Renal cortical epithelial cell (primary cell): Measurements from ENCODE around the gene PLEKHM1. TPM values are rescaled to one million over a fixed set of nuclear protein-coding genes. Genes with fewer than 3 reads are reported as not detected.
"Not testable (repeated sequence)": the region's sequence is repeated elsewhere in the genome, so short reads cannot be mapped to it uniquely, and the experiment has no call there.

Experiments
- DNase-seq: peaks from one replicate; pipeline ENCODE4 v3.0.0-alpha.2; 2011; ENCODE audit warnings: low read depth
- total RNA-seq: library from RNA; depleted of rRNA; stranded (reverse); fragments of >200 nt; gene quantifications from 2 replicates; pipeline ENCODE4 v1.2.3, GENCODE V29; 2014

The PLEKHM1 gene
- total RNA-seq, result 9.4 and 29.3 TPM in 2 replicates

DNA sequence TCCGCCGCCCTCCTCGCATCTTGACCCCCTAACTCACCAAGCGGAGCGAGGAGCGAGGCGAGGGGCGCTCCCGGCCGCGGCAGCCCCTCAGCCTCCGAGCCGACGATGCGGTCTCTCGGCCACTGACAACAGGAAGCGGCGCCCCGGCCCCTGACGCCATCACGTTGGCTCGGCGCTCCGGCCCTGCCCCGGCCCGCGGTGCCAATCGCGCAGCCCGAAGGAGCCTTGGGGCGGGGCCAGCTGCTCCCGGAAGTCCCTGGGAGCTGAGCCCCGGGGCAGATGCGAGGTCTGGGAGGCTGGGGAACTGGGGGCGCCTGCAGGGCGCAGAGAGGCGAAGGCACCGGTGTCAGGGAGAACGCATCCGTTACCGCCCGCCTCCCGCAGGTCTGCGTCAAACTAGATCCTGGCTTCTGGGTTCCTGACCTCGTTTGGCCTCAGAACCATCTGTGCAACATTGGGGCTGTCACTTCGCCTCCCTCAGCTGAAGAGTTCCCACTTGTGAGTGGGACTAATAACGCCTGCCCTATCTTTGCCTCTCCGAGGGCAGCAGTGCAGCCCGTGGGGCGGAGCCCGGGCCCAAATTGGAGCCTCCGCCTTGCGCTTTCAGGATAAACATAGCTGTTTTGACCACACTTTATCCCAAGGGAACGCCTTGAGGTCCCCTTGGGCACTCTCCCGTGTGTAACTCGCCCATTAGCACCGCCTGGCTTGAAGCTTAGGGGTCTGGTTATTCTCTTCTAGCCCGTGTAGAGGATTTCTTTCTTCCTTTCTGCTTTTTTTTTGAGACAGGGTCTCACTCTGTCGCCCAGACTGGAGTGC is at the start of gene PLEKHM1:
TSS of gene PLEKHM1 (minus strand) at position 107 of the 819 bp plus-strand sequence. CDS start 8,237 bp downstream, outside the sequence.
- DNase-seq, result peak; percentile 43

DNA sequence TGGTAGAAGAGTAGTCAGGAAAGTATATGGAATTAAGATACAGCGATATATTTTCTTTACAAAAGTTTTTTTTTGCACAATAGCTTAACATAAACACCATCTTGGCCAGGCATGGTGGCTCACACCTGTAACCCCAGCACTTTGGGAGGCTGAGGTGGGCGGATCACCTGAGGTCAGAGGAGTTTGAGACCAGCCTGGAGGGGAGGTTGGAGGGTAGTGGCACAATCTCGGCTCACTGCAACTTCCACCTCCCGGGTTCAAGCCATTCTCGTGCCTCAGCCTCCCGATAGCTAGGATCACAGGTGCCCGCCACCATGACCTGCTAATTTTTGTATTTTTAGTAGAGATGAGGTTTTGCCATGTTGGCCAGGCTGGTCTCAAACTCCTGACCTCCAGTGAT is 47.6 kb upstream of the PLEKHM1 start:
- DNase-seq, result not testable (repeated sequence)

DNA sequence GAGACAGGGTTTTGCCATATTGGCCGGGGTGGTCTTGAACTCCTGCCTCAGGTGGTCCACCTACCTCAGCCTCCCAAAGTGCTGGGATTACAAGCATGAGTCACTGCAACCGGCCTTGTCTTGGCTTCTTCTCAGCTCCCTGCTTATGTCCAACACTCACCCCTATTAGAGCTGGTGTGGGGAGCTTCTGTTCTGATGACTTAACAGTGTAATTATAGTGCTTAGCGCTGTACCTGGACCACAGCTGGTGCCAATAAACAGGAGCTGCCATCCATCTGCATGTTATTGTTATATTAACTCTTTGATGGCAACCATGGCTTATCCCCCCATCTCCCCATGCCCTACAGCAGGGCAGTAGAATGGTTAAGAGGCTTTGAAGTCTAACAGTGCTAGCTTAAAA is 15.6 kb upstream of the PLEKHM1 start:
- not testable (repeated sequence) for DNase-seq

DNA sequence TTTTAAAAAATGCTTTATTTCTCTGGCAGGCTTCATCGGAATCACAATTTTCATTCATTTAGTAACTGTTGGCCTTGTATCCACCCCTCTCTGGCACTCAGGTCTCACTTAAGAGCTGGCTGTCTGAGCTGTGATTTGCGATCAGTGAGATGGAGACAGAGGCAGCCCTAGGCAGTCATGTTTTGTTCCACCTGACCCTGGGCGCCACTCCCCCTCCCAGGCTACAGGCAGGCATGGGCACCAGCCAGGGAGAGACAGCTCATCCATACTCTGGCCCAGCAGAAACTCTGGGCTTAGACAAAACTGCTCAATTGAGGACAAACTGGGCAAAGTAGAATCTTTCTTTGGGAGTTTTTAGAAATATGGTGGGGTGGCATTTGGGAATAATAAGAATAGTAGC is 14.7 kb upstream of the PLEKHM1 start:
- not testable (repeated sequence) for DNase-seq

DNA sequence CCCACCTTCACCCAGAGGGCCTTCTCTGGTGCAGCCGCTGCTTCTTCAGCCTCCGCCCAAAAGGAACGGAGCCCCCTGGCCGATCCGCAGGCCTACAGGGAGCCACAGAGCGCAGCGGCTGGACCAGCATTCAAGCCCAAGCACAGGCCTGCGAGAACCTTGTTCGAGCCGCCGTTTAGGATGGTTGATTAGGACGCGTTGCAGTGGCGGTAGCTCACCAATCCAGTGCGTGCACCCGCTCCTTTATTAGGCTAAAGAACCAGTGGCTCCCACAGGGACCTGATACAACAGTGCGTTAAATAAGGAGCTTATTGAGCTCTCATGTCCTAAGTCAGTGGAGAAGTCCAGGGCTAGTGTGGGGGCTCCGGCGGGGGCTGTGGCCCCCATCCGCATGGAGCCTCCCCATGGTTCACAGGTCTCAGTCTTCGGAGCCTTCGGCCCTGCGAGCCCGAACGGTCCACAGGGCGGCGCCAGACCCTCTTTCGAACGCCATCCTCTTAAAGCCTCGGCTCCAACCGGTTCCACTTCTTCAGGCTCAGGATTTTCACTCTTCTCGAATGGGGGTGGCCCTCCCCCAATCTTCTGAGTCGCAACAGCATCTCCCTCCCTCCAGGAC is 10.7 kb upstream of the PLEKHM1 start:
- not testable (repeated sequence) for DNase-seq

DNA sequence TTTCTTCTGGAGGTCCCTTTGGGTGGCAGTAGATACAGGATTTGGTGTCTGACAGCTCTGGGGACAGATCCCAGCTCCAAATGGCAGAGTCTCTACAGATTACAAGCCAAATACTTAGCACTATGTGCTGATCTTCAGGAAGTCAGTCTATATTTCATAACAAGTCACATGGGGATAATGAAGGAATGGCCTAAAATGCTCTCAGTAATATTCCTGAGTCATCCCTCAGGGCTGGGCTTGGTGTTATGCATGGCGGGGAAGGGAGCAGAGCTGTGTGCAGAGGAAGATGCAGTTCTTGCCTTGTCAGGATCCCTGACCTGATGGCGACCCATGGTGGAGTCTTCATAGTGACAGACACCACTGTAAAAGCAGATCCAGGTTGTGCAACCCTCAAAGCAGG is 10.0 kb upstream of the PLEKHM1 start:
- DNase-seq, result not testable (repeated sequence)

DNA sequence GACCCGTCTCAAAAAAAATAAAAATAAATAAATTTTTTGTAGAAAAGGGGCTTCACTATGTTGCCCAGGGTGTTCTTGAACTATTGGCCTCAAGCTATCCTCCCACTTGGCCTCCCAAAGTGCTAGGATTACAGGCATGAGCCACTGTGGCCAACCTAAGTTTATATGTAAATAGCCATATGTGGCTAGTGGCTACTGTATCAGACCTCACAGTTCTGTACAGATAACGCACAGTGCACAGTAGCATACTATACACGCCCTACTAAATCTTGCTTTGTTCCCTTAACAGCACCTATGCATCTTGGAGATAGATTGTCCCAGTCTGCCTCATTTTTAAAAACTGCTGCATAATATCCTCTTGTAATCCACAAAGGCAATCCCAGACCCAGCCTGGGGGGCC is 8.7 kb upstream of the PLEKHM1 start:
- not testable (repeated sequence) for DNase-seq

DNA sequence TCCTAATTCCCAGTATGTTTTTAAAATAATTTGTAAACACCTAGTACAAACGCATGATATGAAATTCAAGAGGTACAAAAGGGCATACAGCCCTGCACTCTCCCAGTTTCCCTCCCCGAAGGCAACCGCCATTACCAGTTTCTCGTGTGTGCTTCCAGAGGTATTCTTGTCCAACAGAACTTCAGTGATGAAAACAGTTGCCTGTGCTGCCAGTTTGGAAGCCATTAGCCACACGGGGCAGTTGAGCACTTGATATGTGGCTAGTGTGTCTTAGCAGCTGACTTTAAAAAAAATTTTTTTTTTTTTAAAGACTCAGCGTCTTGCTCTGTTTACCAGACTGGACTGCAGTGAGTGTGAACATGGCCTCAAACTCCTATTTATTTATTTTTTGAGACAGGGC is 7.9 kb upstream of the PLEKHM1 start:
- DNase-seq, result not testable (repeated sequence)

DNA sequence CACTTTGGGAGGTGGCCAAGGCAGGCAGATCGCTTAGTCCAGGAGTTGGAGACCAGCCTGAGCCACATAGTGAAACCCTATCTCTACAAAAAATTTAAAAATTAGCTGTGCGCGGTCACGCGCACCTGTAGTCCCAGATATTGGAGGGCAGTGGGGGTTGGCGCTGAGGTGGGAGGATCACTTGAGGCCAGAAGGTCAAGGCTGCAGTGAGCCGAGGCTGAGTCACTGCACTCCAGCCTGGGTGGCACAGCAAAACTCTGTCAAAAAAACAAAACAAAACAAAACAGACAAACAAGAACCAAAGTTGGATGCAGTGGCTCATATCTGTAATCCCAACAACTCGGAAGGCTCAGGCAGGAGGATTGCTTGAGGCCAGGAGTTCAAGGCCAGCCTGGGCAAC is 6.9 kb upstream of the PLEKHM1 start:
- not testable (repeated sequence) for DNase-seq

DNA sequence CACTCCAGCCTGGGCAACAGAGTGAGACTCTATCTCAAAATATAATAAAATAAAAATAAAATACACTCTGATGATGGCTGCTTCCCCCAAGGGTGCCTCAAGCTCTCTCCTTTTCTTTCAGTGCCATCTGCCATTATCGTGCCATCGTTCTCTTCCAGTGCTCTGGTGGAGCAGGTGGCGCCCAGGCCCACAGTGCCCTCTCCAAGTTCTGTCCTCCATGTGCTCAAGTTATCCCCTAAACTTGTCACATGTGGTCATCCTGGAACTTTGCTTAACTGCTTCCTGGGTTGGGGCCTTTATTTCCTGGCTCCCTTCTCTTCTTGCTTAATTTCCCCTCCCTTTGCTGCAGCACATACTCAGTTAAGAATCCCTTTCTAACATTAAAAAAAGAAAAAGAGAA is 6.0 kb upstream of the PLEKHM1 start:
- DNase-seq, result not testable (repeated sequence)

DNA sequence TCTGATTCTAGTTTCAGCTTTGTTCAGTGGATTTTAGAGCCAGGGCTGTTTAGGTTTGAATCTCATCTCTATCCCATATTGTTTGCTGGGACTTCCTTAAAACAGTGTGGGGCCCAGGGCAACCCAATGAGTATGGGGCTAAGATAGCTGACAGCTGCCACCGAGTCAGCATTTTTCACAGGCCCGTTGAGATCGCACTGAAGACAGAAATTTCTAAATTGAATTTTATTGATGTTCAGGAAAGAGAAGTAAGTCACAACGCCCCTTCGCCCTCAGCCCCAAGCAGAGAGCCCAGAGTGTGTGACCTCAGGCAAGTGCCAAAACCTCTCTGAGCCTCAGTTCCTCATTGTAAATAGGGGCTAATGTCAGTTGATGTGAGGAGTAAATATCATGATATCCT is 4.0 kb upstream of the PLEKHM1 start:
- DNase-seq, result not testable (repeated sequence)

DNA sequence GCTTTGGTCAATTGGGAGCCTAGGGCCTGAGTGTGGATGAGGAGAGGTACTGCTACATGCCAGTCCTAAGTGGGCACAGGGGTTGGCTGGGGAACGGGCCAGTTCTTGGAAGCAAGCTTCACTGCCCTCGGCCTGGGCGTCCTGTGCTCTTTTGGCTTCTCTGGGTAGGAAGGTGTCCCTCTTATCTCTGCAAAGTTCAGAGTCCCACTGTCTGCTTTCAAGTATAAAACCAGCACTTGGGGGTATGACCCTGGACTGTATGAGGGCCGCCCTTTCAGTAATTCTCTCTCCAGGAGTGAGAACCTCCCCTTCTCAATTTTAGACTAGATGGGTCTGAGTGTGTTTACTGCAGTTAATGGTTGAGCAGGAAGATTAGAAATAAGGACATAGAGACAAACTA is 1.6 kb upstream of the PLEKHM1 start:
- not testable (repeated sequence) for DNase-seq

DNA sequence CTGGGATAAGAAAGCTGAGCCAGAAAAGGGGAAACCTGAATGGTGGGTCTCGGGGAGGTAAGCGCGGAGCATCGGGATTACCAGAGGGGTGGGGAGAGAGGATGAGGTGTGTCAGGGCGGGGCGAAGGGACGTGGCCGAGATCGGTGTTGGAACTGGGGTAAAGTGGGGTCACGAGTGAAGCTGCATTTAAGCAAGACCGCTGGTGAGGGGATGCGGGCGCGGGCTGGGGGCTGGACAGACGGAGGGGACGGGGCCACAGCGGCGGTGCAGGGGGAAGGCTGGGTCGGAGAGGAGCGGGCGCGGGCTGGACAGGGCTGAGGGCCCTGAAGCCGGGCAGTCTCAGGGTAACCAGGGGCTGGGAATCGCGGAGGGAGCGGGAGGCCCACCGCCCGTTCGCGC is 323 bp downstream of the PLEKHM1 start:
- DNase-seq, result not testable (repeated sequence)

DNA sequence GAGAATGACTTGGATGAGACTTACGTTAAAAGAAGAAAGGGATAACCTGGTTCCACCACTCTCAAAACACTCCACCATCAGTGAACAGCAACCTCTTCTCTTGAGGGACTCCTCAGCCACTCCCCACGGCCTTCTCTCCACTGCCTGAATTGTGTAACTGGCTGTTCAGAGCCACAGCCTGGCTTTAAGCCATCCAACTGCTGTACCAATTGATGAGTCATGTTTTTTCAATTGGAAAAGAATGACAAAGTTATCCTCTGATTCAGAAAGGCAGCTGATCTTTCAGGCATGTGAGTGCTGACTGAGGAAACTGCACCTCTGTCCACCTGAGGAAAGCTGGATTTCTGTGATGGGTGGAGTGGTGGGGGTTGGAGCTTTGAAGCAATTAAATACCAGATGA is 2.8 kb downstream of the PLEKHM1 start:
- DNase-seq, result peak; percentile 95

DNA sequence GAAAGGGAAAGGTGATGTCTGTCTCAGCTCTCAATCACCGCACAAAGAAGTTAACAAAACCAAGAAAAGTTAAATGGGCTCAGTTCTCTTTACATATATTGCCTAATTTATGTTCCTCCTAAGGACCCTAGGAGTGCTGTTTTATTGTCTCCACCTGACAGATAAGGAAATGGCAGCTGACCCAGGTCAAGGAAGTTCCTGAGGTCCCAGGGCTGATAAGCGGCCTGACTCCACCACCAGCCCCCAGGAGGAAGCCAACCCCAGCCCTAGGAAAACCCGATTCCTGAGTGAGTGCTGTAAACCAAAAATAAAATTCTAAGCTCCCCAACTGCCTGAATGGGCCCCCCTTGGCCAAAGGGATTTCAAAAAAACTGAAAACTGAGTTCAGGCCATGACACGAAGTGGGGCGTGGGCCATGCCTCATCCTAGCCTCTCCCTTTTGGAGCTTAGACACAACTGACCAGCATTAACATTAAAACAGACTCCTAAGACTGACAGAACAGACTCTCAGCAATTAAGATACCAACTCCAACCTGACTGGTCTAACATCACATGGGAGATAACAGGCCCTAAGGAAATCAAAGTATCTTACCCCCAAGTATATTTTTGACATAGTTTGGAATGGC is 6.8 kb downstream of the PLEKHM1 start:
- not testable (repeated sequence) for DNase-seq

DNA sequence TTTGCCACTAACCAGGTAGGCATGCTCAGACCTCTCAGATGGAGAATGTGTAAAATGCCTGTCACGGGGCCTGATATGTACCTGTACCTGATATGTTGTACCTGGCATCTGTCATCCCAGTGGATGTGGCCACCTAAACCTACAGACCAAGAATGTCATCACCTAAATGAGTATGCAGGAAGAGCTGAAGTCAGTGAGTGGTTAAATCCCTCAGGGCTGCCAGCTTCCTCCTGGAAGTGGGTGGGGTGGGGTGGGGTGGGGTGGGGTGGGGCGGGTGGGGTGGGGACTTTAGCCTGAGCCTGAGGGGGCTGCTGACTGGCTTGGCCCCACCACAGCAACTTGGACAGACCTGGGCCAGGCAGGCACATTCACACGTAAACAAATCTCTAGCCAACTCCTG is 7.3 kb downstream of the PLEKHM1 start:
- DNase-seq, result not testable (repeated sequence)

DNA sequence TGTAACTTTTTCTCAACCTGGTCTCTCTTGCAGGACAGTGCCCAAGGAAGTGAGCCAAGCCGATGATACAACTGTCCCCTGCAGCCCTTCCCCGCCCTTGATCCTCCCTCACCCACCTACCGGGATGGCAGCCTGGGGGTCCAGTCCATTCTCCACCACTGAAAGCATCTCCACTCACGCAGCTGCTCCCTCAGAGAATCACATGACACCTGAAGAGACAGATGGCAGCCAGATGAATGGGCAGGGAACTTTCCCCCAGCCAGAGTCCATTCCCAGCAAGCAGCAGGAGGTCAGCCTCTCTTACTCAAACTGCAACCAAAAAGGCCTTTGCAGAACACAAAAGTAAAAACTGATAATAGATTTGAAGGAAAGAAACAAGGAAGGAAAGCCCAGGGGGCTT is 8.2 kb downstream of the PLEKHM1 start:
- not testable (repeated sequence) for DNase-seq

DNA sequence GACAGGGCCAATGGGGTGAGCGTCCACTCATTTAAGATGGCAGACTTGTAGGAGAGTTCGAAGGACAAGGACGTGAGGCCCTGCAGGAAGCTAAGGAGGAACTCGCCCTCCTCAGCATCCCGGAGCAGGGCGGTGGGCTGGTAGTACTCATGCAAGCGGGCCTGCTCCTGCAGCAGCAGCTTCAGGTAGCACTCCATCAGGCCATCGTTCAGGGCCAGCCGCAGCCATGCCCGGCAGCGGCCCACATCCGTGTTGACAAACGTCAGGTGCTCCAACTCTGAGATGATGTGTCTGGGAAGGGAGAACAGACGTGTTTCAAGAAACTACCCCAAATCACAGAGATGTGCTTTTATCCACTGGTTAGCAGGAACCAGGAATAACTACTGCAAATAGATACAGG is 15.1 kb downstream of the PLEKHM1 start:
- DNase-seq, result not testable (repeated sequence)

DNA sequence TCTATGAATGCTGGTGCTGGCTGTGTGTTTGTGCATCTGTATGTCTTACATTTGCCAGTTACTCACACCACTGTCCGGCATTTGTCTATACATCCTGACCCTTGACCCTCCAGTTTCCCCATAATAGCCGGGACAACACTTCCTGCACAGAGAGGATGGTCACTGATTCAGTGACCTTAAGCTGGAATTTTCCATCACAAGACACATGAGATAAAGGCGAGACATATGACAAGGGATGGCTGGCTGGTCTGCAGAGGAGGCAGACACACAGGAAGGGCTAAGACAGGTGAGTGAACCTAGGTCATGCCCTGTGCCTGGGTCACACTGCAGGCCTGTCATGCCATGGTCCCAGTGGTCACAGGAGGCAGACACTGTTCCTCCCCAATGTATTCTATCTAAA is 18.3 kb downstream of the PLEKHM1 start:
- not testable (repeated sequence) for DNase-seq

DNA sequence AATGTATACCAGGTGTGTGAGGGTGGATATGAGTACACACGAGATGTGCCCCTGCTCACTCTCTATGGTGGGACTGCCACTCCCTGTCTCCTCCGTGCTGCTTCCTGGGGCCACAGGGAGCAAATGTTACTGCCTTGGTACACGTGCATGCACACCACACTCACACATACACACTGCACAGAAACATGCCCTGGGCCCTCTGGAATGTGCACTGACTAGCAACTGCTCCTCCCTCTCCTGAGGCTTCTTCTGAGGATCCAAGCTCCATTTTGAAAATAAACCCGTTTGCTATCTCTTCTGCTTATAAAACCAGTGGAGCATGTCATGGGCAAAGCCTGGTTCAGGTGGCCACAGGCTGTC is 21.3 kb downstream of the PLEKHM1 start:
- not testable (repeated sequence) for DNase-seq

DNA sequence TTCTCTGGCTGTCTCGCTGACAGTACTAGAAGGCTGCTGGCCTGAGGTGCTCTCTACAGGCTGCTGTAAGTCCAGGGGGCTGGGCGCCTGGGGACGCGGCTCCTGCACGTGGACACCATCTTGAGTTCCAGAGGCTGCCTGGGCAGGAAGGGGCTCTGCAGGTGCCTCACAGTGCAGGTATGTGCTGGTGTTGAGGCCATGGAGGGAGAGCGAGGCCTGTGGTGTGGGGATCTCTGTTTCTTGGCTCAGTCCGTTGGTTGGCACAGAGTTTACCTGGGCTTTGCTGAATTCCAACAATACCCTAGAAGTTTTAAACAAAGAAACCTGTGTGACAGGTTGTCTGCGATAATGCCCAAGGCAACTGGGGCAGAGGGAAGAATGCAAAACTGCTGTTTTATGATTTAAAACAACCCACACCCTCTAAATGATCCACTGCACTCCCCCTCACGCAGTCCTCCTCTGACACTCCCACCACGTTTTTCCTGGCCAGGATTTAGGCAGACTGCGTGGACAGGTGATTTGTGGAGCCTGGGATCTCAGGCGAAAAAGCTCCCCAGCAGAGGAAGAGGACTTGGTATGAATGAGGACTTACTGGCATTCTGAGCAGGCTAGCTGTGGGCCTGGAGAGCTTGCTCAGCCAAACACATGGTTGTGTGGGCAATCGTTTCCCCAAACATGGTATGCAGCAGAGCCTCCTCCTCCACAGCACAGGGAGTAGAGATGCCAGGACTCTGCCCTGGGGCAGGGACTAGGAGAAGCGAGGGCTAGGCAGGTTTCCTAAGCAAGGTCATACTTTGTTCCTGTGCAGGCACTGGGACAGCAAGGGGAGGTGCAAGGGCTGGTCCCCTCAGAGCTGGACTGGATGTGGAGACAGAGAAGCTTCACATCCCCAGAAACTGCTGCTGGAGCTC is 22.0 kb downstream of the PLEKHM1 start:
- peak; percentile 31 for DNase-seq
